Mucosa of descending colon (tissue), 3 donors: ENCODE data around the gene SLC25A13. TPM values are rescaled to one million over a fixed set of nuclear protein-coding genes. Genes with fewer than 3 reads are reported as not detected.

Source experiments
- ATAC-seq: fragments of 200-7000 bp; cut with Tn5 transposase; one replicate; pipeline ENCODE4 v1.9.1; 2020; ENCODE audit warnings: mild to moderate bottlenecking, moderate library complexity
- DNase-seq, 3 donors: peaks; one replicate each; pipeline ENCODE4 v3.0.0-alpha.2; 2020
- H3K36me3 ChIP-seq: fragments of 200-600 bp; one replicate; pipeline ENCODE4 v1.8.0; 2021; ENCODE audit warnings: low read depth, mild to moderate bottlenecking
- H3K4me1 ChIP-seq: fragments of 200-600 bp; one replicate; pipeline ENCODE4 v1.8.0; 2021; ENCODE audit warnings: low read depth, mild to moderate bottlenecking
- H3K4me3 ChIP-seq: fragments of 200-600 bp; one replicate; pipeline ENCODE4 v1.8.0; 2021; ENCODE audit warnings: mild to moderate bottlenecking
- H3K9me3 ChIP-seq: fragments of 200-600 bp; one replicate; pipeline ENCODE4 v1.8.0; 2021; ENCODE audit warnings: mild to moderate bottlenecking
- CTCF ChIP-seq: fragments of 200-600 bp; IDR thresholded peaks from one replicate; pipeline ENCODE4 v1.8.0; 2022; ENCODE audit warnings: antibody characterized with exemption, mild to moderate bottlenecking
- intact Hi-C, 2 donors: fragments of 100-400 bp; cut with DNase I in 1 of 2; cut with micrococcal nuclease in 1 of 2; formaldehyde crosslinking; loops; one replicate each; pipeline versions ENCODE4 v1.11.0 to v1.11.1; 2022; cut with DNase I, micrococcal nuclease
- total RNA-seq, 3 donors: library from RNA; stranded (reverse); fragmentation: NEBNext Ultra II Directional in 2 of 3; extraction: Animal tissue kit (Norgen Biotek cat#: 25700) in 2 of 3; gene quantifications; one replicate each; pipeline versions ENCODE4 v1.2.1 to v1.2.4, GENCODE V29; 2021 to 2023
- donor health status: DM: no; HTN: no; CAD: no; lungs with moderate emphysema.
- donor health status: DM: no; HTN: no; CAD: no.
- donor health status: DM: no; HTN: yes; CAD: no.

The SLC25A13 gene
- total RNA-seq, 3 donors from 2014 or later: 33.5 to 65.1 (median 42.7) TPM

DNA sequence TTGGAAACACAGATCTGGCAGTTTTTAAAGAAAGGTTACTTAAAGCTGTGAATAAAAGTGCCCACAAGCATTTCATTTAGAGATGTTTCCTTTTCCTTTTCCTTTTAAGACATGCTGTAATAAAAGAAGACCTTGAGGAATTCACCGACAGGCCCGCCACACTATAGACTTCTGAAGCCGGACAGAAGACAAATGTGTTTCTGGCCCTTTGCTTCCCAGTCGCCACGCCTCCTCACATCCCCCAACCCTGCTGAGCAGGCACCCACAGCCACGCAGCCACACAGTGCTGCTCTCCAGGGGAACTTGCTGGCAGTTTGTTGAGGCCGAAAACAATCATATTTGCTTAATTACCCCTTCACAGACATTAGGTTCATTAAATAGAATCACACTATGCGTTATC, 83.4 kb downstream of the SLC25A13 start:
- ATAC-seq (no peak), DNase-seq (no peak)
- intact Hi-C loops: no loop called here

DNA sequence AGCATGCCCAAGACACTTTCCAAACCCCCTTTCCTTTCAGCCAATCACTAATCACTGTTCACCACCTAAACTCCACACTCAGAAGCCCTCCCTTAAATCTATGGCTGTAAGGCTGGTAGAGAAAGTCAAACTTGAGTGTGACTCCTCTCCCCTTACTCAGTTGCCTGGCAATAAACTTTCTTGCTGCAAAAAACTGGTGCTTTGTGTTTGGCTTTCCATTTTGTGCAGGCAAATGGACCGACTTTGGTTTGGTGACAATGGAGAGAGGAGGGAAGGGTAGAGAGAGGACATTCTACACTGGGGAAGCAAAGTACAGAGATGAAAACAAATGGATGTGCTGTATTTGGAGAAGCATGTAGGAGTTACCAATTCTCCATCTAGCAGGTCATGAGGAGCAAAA, 84.9 kb downstream of the SLC25A13 start:
- Histone ChIP-seq H3K4me3 (no peak overlapping the region), H3K36me3 (no peaks in the 10 kb centered on the region), H3K4me1 (no peaks in the 10 kb centered on the region), H3K9me3 (no peaks in the 10 kb centered on the region)
- no peak for TF ChIP-seq CTCF
- ATAC-seq (no peak), DNase-seq (no peak)
- intact Hi-C loops: no loop called here

More for the DNA sequence above, 83.4 kb downstream of the SLC25A13 start:
- Histone ChIP-seq H3K36me3 (no peaks in the 10 kb centered on the region), H3K4me1 (no peaks in the 10 kb centered on the region), H3K4me3 (no peak overlapping the region), H3K9me3 (no peaks in the 10 kb centered on the region)
- no peak for TF ChIP-seq CTCF

GRCh38 chr7:96236198-96237039, 85.5 kb downstream of the SLC25A13 start:
- DNase-seq: peak in 1 of 3 donors; percentile 17
- TF ChIP-seq CTCF: no peak

GRCh38 chr7:96235281-96235680, 86.6 kb downstream of the SLC25A13 start:
- H3K4me3 ChIP-seq: no peak overlapping the region
- no peaks in the 10 kb centered on the region for H3K36me3 ChIP-seq
- H3K9me3 ChIP-seq: no peaks in the 10 kb centered on the region
- DNase-seq (no peak), ATAC-seq (no peak)
- H3K4me1 ChIP-seq: no peaks in the 10 kb centered on the region
- intact Hi-C loops: no loop called here
- no peak for TF ChIP-seq CTCF

More at GRCh38 chr7:96236198-96237039, 85.5 kb downstream of the SLC25A13 start:
- intact Hi-C loops: no loop called here
- Histone ChIP-seq H3K4me1 (no peaks in the 10 kb centered on the region), H3K9me3 (no peaks in the 10 kb centered on the region), H3K36me3 (no peaks in the 10 kb centered on the region), H3K4me3 (no peak overlapping the region)
- peak; percentile 31 for ATAC-seq

DNA sequence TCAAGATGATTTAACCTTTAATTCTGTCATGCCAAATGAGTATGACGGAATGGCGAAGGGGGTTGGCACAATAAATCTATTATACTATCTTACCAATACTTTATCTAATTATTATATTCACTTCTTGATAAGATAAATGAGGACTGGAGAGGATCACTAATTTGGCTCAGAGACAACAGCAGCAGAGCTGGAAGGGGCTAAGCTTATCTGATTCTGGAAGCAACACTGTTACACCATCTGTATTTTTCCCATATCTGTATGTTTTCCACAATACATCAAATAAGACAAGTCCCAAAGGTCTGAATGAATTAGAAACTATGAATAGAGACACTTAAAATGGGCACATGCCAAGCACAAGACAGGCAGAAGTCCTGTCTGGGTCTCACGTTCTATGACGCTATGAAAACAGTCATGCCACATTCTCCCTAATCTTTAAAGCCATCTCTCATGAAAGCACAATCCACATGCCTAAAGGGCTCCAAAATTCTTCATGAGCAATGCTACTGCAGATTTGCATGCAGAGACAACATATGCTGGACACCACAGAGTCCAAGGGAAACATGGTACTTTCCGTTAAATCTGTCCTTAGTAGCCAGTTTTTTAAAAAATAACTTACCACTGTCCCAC, 88.3 kb downstream of the SLC25A13 start:
- ATAC-seq: no peak

More for the DNA sequence above, 88.3 kb downstream of the SLC25A13 start:
- intact Hi-C loops: no loop called here
- no peak for TF ChIP-seq CTCF
- Histone ChIP-seq H3K4me1 (no peaks in the 10 kb centered on the region), H3K36me3 (no peaks in the 10 kb centered on the region), H3K4me3 (no peak overlapping the region), H3K9me3 (no peaks in the 10 kb centered on the region)
- DNase-seq: no peak
